Type B pancreatic cell (in vitro differentiated cells): ENCODE data around the gene EPHA1. TPM values are rescaled to one million over a fixed set of nuclear protein-coding genes. Genes with fewer than 3 reads are reported as not detected.
"Not testable (repeated sequence)": the region's sequence is repeated elsewhere in the genome, so short reads cannot be mapped to it uniquely, and the experiment has no call there.

Experiments used
- DNase-seq: peaks from one replicate; pipeline ENCODE4 v3.0.0; 2021; ENCODE audit warnings: mixed read lengths; ENCODE audit not compliant: unreplicated experiment; ENCODE audit errors: extremely low spot score
- H3K27ac Mint-ChIP-seq: 2 replicates; pipeline ENCODE4 v1.8.0; 2021; ENCODE audit warnings: mild to moderate bottlenecking, mixed read lengths
- H3K27me3 Mint-ChIP-seq: 2 replicates; pipeline ENCODE4 v1.8.0; 2021; ENCODE audit warnings: mixed read lengths
- H3K36me3 Mint-ChIP-seq: 2 replicates; pipeline ENCODE4 v1.8.0; 2021; ENCODE audit warnings: mixed read lengths
- H3K4me1 Mint-ChIP-seq: one replicate; pipeline ENCODE4 v1.8.0; 2021; ENCODE audit warnings: mixed read lengths; ENCODE audit not compliant: unreplicated experiment
- H3K4me3 Mint-ChIP-seq: 2 replicates; pipeline ENCODE4 v1.8.0; 2021; ENCODE audit warnings: mild to moderate bottlenecking, mixed read lengths
- H3K9me3 Mint-ChIP-seq: 2 replicates; pipeline ENCODE4 v1.8.0; 2021; ENCODE audit warnings: mixed read lengths
- total RNA-seq: library from RNA; stranded (reverse); gene quantifications from 2 replicates; pipeline ENCODE4 v1.2.1, GENCODE V29; 2021; ENCODE audit warnings: low replicate concordance
- TF ChIP-seq, protein P1 (sequence below): fragments of 200-600 bp; sonication (generic); conservative IDR thresholded peaks from 2 replicates; pipeline ENCODE4 v1.5.0; 2021; ENCODE audit warnings: antibody characterized with exemption, mild to moderate bottlenecking

The EPHA1 gene
- total RNA-seq, 1 donor from 2014 or later, result 18.0 TPM

DNA sequence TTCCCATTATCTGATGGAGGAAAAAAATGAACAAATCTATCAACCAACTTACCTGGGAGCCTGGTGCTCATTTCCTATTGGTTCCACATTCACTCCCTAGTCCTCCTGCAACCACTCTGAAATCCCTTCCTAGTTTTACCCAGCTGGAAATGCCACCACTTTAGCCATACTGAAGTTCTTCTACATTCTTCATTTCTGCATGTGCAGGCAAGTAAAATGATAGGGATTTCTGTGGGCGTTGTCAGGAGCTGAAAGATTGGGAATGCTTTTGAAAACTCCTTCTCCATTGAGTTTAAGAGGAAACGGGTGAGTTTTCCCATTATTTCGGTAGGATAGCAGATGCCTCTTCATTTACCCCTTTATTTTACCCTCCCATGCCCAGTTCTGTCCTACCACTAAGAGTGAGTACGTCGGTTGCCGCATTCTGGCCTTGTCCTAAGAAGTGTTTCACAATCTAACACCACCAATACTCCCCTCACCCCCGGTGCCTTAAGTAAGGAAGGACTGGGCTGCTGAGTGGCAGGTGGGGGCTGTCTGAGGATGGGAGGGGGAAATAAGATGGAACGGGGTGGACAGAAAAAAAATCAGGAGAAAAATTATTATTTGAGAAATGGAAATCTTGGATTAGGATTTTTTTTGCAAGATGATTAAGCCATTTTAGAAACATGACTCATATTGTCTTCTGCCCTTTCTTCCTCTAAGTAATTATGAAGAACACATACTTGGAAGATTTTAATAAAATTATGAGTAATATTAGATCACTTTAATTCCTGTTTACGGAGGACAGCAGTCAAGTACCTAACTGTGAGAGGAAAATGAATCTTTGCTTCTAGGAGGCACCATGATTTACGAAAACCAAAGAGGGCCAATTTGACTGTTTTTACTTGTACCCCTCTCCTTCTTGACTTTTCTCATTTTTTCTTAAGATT, 21.4 kb upstream of the EPHA1 start:
- Mint-ChIP-seq H3K4me1 (no peaks in the 10 kb centered on the region), H3K4me3 (no peak overlapping the region), H3K27ac (no peak overlapping the region), H3K36me3 (no peaks in the 10 kb centered on the region), H3K9me3 (no peaks in the 10 kb centered on the region), H3K27me3 (no peaks in the 10 kb centered on the region)
- no peak for DNase-seq
- TF ChIP-seq, protein P1, sequence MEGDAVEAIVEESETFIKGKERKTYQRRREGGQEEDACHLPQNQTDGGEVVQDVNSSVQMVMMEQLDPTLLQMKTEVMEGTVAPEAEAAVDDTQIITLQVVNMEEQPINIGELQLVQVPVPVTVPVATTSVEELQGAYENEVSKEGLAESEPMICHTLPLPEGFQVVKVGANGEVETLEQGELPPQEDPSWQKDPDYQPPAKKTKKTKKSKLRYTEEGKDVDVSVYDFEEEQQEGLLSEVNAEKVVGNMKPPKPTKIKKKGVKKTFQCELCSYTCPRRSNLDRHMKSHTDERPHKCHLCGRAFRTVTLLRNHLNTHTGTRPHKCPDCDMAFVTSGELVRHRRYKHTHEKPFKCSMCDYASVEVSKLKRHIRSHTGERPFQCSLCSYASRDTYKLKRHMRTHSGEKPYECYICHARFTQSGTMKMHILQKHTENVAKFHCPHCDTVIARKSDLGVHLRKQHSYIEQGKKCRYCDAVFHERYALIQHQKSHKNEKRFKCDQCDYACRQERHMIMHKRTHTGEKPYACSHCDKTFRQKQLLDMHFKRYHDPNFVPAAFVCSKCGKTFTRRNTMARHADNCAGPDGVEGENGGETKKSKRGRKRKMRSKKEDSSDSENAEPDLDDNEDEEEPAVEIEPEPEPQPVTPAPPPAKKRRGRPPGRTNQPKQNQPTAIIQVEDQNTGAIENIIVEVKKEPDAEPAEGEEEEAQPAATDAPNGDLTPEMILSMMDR, result no peak

DNA sequence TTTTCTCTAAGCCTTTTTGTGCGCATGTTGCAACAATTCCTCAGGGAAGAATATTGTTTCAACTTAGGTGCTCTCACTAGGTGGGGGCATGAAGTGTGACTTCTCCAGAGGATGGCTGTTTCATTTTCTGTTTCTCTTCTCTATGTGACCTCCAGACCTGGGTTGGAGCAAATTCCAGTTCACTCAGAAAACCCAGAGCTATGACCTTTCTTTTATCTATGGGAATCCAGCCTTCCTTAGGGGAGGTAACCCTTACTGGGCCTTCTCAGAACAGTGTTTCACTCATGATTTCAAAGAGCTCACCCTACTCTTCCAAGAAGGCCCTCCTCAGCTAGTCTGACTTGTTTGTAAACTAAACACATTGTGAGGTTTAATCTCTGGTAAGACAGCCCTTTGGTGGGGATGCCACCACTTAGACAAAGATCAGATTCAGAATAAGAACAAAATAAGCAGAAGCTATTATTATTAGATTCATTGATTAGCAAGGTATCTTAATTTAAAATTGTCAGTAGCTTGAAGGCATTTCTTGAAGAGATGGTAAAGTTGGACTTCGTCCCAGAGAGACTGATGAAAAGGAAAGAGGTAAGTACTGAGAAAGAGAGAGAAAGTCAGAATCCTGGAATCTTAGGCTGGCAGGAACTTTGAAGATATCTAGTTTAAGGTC, 18.0 kb upstream of the EPHA1 start:
- H3K4me3 Mint-ChIP-seq, result no peak overlapping the region
- no peaks in the 10 kb centered on the region for H3K27me3 Mint-ChIP-seq
- no peaks in the 10 kb centered on the region for H3K9me3 Mint-ChIP-seq
- H3K36me3 Mint-ChIP-seq, result no peaks in the 10 kb centered on the region
- no peak overlapping the region for H3K27ac Mint-ChIP-seq
- no peak for DNase-seq
- H3K4me1 Mint-ChIP-seq, result no peaks in the 10 kb centered on the region
- TF ChIP-seq, protein P1, result no peak

DNA sequence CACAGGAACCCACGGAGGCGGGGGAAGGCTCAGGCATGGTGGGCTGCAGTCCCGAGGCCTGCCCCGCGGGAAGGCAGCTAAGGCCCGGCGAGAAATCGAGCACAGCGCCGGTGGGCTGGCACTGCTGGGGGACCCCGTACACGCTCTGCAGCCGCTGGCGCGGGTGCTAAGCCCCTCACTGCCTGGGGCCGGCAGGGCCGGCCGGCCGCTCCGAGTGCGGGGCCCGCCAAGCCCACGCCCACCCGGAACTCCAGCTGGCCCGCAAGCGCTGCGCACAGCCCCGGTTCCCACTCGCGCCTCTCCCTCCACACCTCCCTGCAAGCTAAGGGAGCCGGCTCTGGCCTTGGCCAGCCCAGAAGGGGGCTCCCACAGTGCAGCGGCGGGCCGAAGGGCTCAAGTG, 15.8 kb upstream of the EPHA1 start:
- not testable (repeated sequence) for H3K27ac Mint-ChIP-seq, H3K4me1 Mint-ChIP-seq, H3K9me3 Mint-ChIP-seq, H3K27me3 Mint-ChIP-seq, H3K4me3 Mint-ChIP-seq, DNase-seq, H3K36me3 Mint-ChIP-seq

DNA sequence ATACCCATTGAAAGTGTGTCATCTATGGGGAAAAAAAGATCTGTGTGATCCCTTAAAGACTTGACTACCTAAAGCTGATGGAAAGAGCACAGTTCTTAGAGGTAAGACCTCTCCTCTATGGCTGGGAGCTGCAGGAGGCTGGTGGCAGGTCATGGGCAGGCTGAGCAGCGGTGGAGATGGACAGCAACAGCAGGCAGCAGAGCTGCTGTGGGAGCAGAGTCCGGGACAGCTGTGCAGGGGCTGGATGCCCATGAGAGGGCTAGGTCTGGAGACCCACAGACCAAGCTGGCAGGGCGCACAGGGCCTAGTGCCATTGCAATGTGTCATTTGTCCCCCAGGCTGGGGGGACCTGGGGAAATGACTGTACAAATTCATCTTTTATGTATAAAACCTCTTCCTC, 13.4 kb upstream of the EPHA1 start:
- no peak for DNase-seq
- Mint-ChIP-seq H3K4me3 (no peak overlapping the region), H3K27ac (no peak overlapping the region), H3K4me1 (no peaks in the 10 kb centered on the region), H3K9me3 (no peaks in the 10 kb centered on the region), H3K36me3 (no peaks in the 10 kb centered on the region), H3K27me3 (peaks cover 3% of the 10 kb centered on the region)
- TF ChIP-seq, protein P1, result no peak

DNA sequence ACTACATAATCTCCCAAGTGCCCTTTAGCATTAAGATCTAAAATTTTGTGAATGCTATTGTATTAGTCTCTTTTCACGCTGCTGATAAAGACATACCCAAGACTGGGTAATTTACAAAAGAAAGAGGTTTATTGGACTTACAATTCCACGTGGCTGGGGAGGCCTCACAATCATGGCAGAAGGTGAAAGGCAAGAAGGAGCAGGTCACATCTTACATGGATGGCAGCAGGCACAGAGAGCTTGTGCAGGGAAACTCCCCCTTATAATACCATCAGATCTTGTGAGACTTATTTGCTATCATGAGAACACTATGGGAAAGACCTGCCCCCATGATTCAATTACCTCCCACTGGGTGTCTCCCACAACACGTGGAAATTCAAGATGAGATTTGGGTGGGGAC, 12.0 kb upstream of the EPHA1 start:
- not testable (repeated sequence) for H3K9me3 Mint-ChIP-seq, H3K4me1 Mint-ChIP-seq, H3K27me3 Mint-ChIP-seq, H3K4me3 Mint-ChIP-seq, H3K36me3 Mint-ChIP-seq, DNase-seq, H3K27ac Mint-ChIP-seq

DNA sequence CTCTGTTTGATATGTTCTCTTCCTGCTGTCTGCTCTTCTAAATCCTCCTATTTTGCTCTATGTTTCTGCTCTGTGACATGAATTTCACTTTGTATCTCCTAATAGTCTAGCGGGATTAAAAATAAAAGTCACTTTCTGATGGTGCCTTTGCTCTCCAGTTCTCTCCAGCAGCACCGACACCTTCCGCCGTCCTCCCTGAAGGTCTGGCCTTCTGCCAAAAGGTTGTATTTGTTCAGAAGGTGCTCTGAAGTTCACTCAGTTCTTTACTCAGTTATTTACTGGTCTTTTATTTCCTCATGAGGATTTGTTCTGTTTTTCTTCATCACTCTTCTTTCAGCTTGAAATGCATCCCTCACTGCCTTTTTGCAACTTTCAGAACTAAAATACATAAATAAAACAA, 11.2 kb upstream of the EPHA1 start:
- Mint-ChIP-seq H3K36me3 (no peaks in the 10 kb centered on the region), H3K4me1 (peaks cover 7% of the 10 kb centered on the region), H3K27me3 (peaks cover 3% of the 10 kb centered on the region), H3K9me3 (no peaks in the 10 kb centered on the region), H3K4me3 (no peak overlapping the region), H3K27ac (no peak overlapping the region)
- TF ChIP-seq, protein P1, result no peak
- DNase-seq, result no peak
